ENCODE data around the gene GRB2.

GRB2 gene

GRCh38 chr17:75394332-75394918, 11.1 kb downstream of the GRB2 start:
- H3K9ac ChIP-seq (ENCODE audit: low read length), result peak overlapping the region; percentile 62
- no peaks in the 10 kb centered on the region for H3K9me3 ChIP-seq (ENCODE audit: insufficient read depth, low read length)
- H3K4me2 ChIP-seq (ENCODE audit: low read depth, low read length, poor library complexity, severe bottlenecking), result peak overlapping the region; percentile 91
- no peaks in the 10 kb centered on the region for H3K9me2 ChIP-seq (replicated peaks; ENCODE audit: insufficient read depth, low read length)
- H2AFZ ChIP-seq (ENCODE audit: low read depth, low read length, severe bottlenecking), result no peak overlapping the region
- H3K36me3 ChIP-seq (ENCODE audit: low read length), result peaks cover 28% of the 10 kb centered on the region
- peak overlapping the region; percentile 46 for H3K27ac ChIP-seq (ENCODE audit: low read depth, low read length)
- peaks cover 31% of the 10 kb centered on the region for H3F3A ChIP-seq (ENCODE audit: insufficient read depth)
- TF ChIP-seq EZH2phosphoT487 (conservative IDR thresholded peaks at IDR 0.05; ENCODE audit: low read length), result no peak
- TF ChIP-seq CTCF (IDR thresholded peaks at IDR 0.05; ENCODE audit: insufficient read depth, low read length, poor library complexity, severe bottlenecking), result no peak
- H3K79me2 ChIP-seq (ENCODE audit: insufficient read depth, low read length), result peaks cover 98% of the 10 kb centered on the region
- peak overlapping the region; percentile 78 for H3K4me3 ChIP-seq (ENCODE audit: insufficient read depth, low read length, poor library complexity, severe bottlenecking)
- peaks cover 45% of the 10 kb centered on the region; the same call in 1 of the 2 replicates for H4K20me1 ChIP-seq (ENCODE audit: low read depth, low read length)
- H3K27me3 ChIP-seq (ENCODE audit: low read length), result no peaks in the 10 kb centered on the region

GRCh38 chr17:75393523-75394331, 11.8 kb downstream of the GRB2 start:
- Histone ChIP-seq H3K4me3 (ENCODE audit: insufficient read depth, low read length, poor library complexity, severe bottlenecking) (peak overlapping the region; percentile 78), H4K20me1 (ENCODE audit: low read depth, low read length) (peaks cover 52% of the 10 kb centered on the region; the same call in 1 of the 2 replicates), H3K79me2 (ENCODE audit: insufficient read depth, low read length) (peaks cover 98% of the 10 kb centered on the region), H2AFZ (ENCODE audit: low read depth, low read length, severe bottlenecking) (no peak overlapping the region), H3K4me2 (ENCODE audit: low read depth, low read length, poor library complexity, severe bottlenecking) (peak overlapping the region; percentile 91), H3K9ac (ENCODE audit: low read length) (peak overlapping the region; percentile 62), H3K36me3 (ENCODE audit: low read length) (peaks cover 28% of the 10 kb centered on the region), H3K27ac (ENCODE audit: low read depth, low read length) (peak overlapping the region; percentile 46), H3K9me2 (replicated peaks; ENCODE audit: insufficient read depth, low read length) (no peaks in the 10 kb centered on the region), H3K9me3 (ENCODE audit: insufficient read depth, low read length) (no peaks in the 10 kb centered on the region), H3F3A (ENCODE audit: insufficient read depth) (peaks cover 31% of the 10 kb centered on the region), H3K27me3 (ENCODE audit: low read length) (no peaks in the 10 kb centered on the region)
- TF ChIP-seq CTCF (IDR thresholded peaks at IDR 0.05; ENCODE audit: insufficient read depth, low read length, poor library complexity, severe bottlenecking) (no peak), EZH2phosphoT487 (conservative IDR thresholded peaks at IDR 0.05; ENCODE audit: low read length) (no peak)

- no peaks in the 10 kb centered on the region for H3K9me3 ChIP-seq (ENCODE audit: insufficient read depth, low read length)
- TF ChIP-seq CTCF (IDR thresholded peaks at IDR 0.05; ENCODE audit: insufficient read depth, low read length, poor library complexity, severe bottlenecking) (no peak), EZH2phosphoT487 (conservative IDR thresholded peaks at IDR 0.05; ENCODE audit: low read length) (no peak)
- peaks cover 98% of the 10 kb centered on the region for H3K79me2 ChIP-seq (ENCODE audit: insufficient read depth, low read length)
- peaks cover 28% of the 10 kb centered on the region for H3K36me3 ChIP-seq (ENCODE audit: low read length)
- H3K27me3 ChIP-seq (ENCODE audit: low read length), result no peaks in the 10 kb centered on the region
- peaks cover 53% of the 10 kb centered on the region; the same call in 1 of the 2 replicates for H4K20me1 ChIP-seq (ENCODE audit: low read depth, low read length)
- peaks cover 30% of the 10 kb centered on the region for H3F3A ChIP-seq (ENCODE audit: insufficient read depth)
- peak overlapping the region; percentile 91 for H3K4me2 ChIP-seq (ENCODE audit: low read depth, low read length, poor library complexity, severe bottlenecking)
- H3K9ac ChIP-seq (ENCODE audit: low read length), result no peak overlapping the region
- H3K4me3 ChIP-seq (ENCODE audit: insufficient read depth, low read length, poor library complexity, severe bottlenecking), result no peak overlapping the region
- H3K9me2 ChIP-seq (replicated peaks; ENCODE audit: insufficient read depth, low read length), result no peaks in the 10 kb centered on the region
- no peak overlapping the region for H2AFZ ChIP-seq (ENCODE audit: low read depth, low read length, severe bottlenecking)
- H3K27ac ChIP-seq (ENCODE audit: low read depth, low read length), result no peak overlapping the region
Observed at GRCh38 chr17:75392559-75392958, 12.9 kb downstream of the GRB2 start.

Measured in SU-DHL-6 (cell line).